Mucosa of rectum (tissue), 2 donors: ENCODE data around the gene TMEM234.

ENCODE experiments used
- H3K27ac ChIP-seq, 2 donors: one replicate each; pipeline ENCODE4 v1.7.0; 2013; ENCODE audit warnings: inconsistent platforms in 2 of 2, low read depth in 2 of 2, low read length in 2 of 2
- H3K27me3 ChIP-seq, 2 donors: one replicate each; pipeline ENCODE4 v1.7.0; 2013; ENCODE audit warnings: low read length in 2 of 2; ENCODE audit not compliant: control insufficient read depth in 2 of 2, insufficient read depth in 2 of 2
- H3K36me3 ChIP-seq, 2 donors: one replicate each; pipeline ENCODE4 v1.7.0; 2013; ENCODE audit warnings: low read length in 2 of 2; ENCODE audit not compliant: control insufficient read depth in 2 of 2, insufficient read depth in 2 of 2
- H3K4me1 ChIP-seq, 2 donors: one replicate each; pipeline ENCODE4 v1.7.0; 2013; ENCODE audit warnings: low read length in 2 of 2, mild to moderate bottlenecking in 1 of 2; ENCODE audit not compliant: control insufficient read depth in 2 of 2, insufficient read depth in 2 of 2
- H3K4me3 ChIP-seq, 2 donors: one replicate each; pipeline ENCODE4 v1.7.0; 2013; ENCODE audit warnings: low read length in 2 of 2
- H3K9ac ChIP-seq, 2 donors: one replicate each; pipeline ENCODE4 v1.7.0; 2013; ENCODE audit warnings: low read length in 2 of 2, low read depth in 1 of 2, mild to moderate bottlenecking in 1 of 2
- H3K9me3 ChIP-seq, 2 donors: one replicate each; pipeline ENCODE4 v1.7.0; 2013; ENCODE audit warnings: low read length in 2 of 2; ENCODE audit not compliant: control insufficient read depth in 2 of 2
- donor health status: healthy.
- donor health status: Normal muscosa, but diverticular disease.

TMEM234 gene

DNA sequence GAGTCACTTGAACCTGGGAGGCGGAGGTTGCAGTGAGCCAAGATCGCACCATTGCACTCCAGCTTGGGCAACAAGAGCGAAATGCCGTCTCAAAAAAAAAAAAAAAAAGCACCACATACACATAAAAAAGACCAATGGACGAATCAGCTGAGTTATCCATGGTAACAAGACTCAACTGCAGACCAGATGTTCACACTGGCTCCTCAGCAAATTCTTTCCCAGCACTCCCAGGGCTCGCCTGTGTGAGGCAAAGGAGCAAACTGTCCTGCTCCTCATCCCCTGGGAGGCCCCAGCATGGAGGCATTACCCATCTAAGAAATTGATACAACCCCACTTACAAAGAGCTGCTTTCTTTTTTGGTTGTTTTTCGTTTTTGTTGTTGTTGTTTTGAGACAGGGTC lies 3.1 kb downstream of the TMEM234 start:
- no peak overlapping the region for H3K4me3 ChIP-seq
- no peak overlapping the region for H3K9ac ChIP-seq
- H3K36me3 ChIP-seq: peaks cover 21 to 26% of the 10 kb centered on the region in 2 donors
- no peaks in the 10 kb centered on the region for H3K27me3 ChIP-seq
- peaks cover 40 to 50% of the 10 kb centered on the region in 2 donors for H3K4me1 ChIP-seq
- H3K9me3 ChIP-seq: no peaks in the 10 kb centered on the region
- H3K27ac ChIP-seq: no peak overlapping the region

DNA sequence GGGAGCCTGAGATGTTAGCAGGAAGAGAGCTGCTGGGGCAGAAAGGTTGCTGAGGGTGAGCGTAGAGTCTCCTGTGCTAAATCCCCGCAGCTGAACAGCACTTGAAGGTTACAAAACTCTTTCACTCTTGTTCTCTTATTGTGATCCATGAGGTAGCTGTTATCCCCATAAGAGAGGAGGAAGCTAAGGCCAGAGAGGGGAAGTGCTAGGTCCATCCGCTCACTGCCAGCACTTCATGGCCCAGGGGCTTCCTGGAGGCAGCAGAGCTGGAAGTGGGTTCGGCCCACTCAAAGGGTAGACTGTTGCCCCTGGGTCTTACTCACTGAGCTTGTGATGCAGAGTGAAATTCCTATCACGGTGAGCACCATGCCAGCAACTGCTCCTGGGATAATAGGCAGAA lies 5.6 kb downstream of the TMEM234 start:
- Histone ChIP-seq H3K27ac (peak overlapping the region; percentile 93 to 95), H3K4me3 (peak overlapping the region in 1 of 2 donors; percentile 2), H3K27me3 (no peaks in the 10 kb centered on the region), H3K9ac (peak overlapping the region in 1 of 2 donors; percentile 72), H3K36me3 (peaks cover 21 to 22% of the 10 kb centered on the region in 2 donors), H3K9me3 (no peaks in the 10 kb centered on the region), H3K4me1 (peaks cover 27 to 42% of the 10 kb centered on the region in 2 donors)

DNA sequence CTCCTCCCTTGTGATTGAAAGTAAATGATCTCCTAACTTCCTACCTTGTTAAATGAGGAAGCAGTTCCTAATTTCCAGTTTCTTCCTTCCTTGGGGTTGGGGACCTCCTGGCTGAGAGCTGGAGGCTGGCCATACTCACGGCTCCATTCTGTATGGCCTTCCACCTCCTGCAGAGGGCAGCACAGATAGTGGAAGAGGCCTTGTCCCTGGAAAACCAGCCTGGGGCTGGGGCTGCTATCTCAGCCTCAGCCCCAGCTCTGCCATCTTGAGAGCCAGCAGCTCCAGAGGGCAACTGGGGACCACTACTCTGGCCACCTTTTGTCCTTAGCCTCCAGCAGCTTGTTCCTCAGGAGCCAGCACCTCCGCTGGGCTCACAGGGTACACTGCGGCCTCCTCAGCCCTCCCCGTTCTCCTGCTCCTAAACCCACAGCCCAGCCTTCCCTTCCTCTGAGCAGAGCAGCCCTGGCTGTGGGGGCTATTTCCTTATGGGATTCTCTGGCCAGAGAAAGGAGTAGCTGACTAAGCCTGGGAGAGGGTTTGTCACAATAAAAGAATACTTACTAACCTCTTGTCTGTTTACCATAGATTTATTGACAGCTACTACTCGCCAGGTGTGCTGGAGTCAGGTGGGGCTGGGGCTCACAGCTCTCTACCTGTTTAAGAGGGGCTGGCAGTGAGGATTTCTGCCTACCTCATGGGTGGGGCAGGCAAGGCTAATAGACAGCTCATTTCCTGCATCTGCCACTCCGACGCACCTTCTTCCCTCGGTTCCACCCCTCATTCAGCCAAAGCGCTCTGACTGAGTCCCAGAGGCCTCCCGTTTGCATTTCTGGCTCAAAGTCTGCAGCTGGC lies 6.3 kb downstream of the TMEM234 start:
- H3K27me3 ChIP-seq: no peaks in the 10 kb centered on the region
- peak overlapping the region; percentile 49 to 72 for H3K9ac ChIP-seq
- peak overlapping the region; percentile 93 to 95 for H3K27ac ChIP-seq
- peaks cover 21 to 22% of the 10 kb centered on the region in 2 donors for H3K36me3 ChIP-seq
- peak overlapping the region; percentile 13 to 14 for H3K4me3 ChIP-seq
- peaks cover 22 to 35% of the 10 kb centered on the region in 2 donors for H3K4me1 ChIP-seq
- H3K9me3 ChIP-seq: no peaks in the 10 kb centered on the region

DNA sequence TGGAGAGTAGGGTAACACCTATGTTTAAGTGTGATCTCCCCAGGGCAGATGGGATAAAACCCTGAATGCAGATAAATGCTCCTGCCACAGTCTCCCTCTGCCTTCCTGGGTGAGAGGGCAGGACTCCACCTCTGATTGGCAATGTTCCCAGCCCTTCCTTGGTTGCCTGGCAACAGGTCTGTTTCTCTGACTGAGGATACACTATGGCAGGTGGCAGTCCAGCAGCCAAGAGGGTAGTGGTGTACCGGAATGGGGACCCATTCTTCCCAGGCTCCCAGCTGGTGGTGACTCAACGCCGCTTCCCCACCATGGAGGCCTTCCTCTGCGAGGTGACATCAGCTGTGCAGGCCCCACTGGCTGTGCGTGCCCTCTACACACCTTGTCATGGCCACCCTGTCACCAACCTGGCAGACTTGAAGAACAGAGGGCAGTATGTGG lies 13.2 kb downstream of the TMEM234 start, which contains the start of gene DCDC2B:
TSS of gene DCDC2B (plus strand) at position 199 of the 438 bp plus-strand sequence. CDS start at position 204, 5 bp downstream.
- Histone ChIP-seq H3K27me3 (no peaks in the 10 kb centered on the region), H3K4me3 (no peak within 1 kb of the TSS), H3K27ac (peak within 1 kb of the TSS; percentile 62 to 85), H3K4me1 (peaks cover 23 to 26% of the 10 kb centered on the region in 2 donors), H3K9ac (peak within 1 kb of the TSS; percentile 24 to 34), H3K36me3 (peaks cover 0 to 3% of the 10 kb centered on the region in 2 donors), H3K9me3 (no peaks in the 10 kb centered on the region)

DNA sequence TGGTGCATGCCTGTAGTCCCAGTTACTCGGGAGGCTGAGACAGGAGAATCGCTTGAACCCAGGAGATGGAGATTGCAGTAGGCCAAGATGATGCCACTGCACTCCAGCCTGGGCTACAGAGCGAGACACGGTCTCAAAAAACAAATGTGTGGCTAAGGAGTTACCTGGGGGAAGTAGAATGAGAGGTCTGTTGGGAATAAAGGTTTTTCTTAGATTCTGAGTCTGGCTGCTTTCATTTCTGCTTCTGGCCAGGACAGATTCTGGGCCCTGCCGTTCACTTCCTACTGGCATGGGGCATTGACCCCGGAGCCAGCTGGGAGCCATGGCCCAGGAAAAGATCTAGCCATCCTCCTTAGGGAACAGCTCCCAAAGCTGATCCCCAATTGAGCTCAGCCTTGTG lies 13.7 kb downstream of the TMEM234 start:
- Histone ChIP-seq H3K9ac (peak overlapping the region; percentile 24 to 34), H3K4me3 (no peak overlapping the region), H3K9me3 (no peaks in the 10 kb centered on the region), H3K36me3 (peaks cover 0 to 3% of the 10 kb centered on the region in 2 donors), H3K27me3 (no peaks in the 10 kb centered on the region), H3K27ac (peak overlapping the region; percentile 62 to 85), H3K4me1 (peaks cover 23 to 26% of the 10 kb centered on the region in 2 donors)

DNA sequence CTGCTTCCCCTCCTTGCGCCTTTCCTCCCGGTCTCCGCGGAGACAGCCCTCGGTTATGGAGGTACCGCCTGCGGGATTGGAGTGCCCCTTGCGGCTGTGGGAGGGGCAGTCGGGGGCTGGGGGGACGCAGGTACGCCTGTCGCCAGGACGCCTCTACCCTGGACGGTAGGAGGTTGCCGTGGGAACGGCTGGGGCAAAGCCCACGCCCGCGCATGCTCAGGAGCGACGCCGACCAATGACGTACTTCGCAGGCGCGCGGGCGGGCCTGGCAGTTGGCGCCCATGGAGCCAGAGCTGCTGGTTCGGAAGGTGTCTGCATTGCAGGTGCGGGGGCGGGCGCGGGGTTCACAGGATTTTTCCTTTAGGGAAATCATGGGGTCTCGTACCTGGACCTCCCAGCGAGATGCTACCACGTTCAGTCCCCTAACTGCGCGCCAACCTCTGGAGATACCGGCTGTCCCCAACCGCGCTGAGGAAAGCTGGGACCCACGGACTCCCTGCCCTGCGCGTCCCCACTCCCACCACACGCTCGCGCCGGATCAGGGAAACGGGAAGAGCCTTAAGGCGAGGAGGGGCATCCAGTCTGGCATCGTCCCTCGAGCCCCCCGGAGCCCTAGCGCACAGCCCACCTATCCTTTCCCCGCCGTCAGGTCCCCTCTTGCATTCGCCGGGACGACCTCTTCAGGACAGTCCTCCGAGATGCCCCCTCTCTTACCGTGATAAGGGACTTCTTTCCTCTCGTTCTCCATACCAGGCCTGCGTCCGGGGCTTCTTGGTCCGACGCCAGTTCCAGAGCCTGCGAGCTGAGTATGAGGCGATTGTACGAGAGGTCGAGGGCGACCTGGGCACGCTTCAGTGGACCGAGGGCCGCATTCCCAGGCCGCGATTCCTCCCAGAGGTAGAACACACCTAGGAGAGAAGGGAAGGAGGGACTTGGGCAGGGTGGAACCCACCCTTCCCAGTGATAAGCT lies 16.5 kb downstream of the TMEM234 start, which contains the start of gene IQCC:
TSS of gene IQCC (plus strand) at position 271 of the 970 bp plus-strand sequence. CDS start at position 282, 11 bp downstream.
- peaks cover 31 to 34% of the 10 kb centered on the region in 2 donors for H3K4me1 ChIP-seq
- peak within 1 kb of the TSS; percentile 78 to 84 for H3K4me3 ChIP-seq
- H3K36me3 ChIP-seq: no peaks in the 10 kb centered on the region
- H3K9ac ChIP-seq: peak within 1 kb of the TSS; percentile 86 to 94
- H3K27ac ChIP-seq: peak within 1 kb of the TSS in 1 of 2 donors; percentile 9
- H3K9me3 ChIP-seq: no peaks in the 10 kb centered on the region
- no peaks in the 10 kb centered on the region for H3K27me3 ChIP-seq

DNA sequence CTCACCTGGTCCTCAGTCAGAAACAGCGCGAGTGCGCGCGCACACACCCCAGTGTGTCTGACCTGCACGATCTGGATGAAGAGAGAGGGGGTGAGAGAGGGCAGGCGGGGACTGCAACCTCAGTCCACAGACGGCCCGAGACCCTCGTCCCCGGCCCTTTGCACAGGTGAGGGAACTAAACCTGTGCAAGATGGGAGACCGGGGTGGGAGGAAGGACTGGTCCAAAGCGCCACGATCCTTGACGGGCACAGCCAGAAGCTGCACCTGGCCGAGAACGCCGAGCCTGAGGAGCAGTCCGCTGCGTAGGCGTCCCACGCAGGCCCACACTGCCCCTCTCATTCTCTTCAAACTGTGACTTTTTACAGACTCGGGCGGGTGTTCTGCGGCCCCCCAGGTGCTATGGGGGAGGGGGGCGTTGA lies 17.2 kb downstream of the TMEM234 start:
- peak overlapping the region; percentile 78 to 84 for H3K4me3 ChIP-seq
- H3K27me3 ChIP-seq: no peaks in the 10 kb centered on the region
- H3K9me3 ChIP-seq: no peaks in the 10 kb centered on the region
- H3K36me3 ChIP-seq: no peaks in the 10 kb centered on the region
- H3K4me1 ChIP-seq: peaks cover 33 to 37% of the 10 kb centered on the region in 2 donors
- H3K27ac ChIP-seq: peak overlapping the region in 1 of 2 donors; percentile 9
- H3K9ac ChIP-seq: peak overlapping the region; percentile 41 to 86

DNA sequence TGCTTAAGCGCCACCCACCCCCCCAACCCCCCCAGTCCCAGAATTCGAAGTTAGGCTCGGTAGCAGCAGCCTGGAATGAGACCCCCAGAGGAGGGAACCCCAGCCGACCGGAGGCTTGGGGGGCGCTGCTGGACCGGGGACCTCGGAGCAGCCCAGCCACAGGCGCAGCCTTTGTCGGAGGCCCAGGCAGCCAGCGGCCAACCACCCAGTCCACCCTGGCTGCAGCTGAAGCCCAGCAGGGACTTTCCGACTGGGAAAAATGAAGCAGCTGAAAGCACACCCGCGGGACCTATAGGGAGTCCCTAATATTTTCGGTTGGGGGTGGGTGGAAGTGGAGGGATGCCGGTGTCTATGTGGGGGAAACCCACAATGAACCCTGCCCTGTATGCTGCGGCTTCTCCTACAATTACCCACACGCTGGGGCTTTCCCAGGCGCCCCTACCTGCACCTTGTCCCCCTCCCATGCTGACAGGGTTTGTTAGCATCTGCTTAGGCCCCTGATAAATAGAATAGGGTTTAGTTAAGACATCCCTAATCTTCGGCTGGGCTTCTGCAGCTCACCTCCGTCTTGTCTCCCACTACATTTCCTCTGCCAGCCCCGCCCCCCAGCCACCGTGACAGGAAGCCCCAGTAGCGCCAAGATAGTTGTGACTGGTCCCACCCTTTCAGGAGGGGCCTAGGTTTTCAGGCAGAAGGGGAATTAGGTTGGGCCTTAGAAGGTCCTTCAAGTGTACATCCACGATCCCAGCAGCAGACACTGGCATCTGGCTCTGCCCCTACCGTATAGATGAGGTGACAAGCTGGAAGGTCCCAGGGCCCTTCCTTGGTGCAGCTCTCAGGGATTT lies 20.9 kb downstream of the TMEM234 start:
- H3K9me3 ChIP-seq: no peaks in the 10 kb centered on the region
- peaks cover 0 to 16% of the 10 kb centered on the region in 2 donors for H3K36me3 ChIP-seq
- H3K4me3 ChIP-seq: peak overlapping the region; percentile 73 to 83
- H3K27ac ChIP-seq: peak overlapping the region; percentile 70 to 79
- H3K9ac ChIP-seq: peak overlapping the region; percentile 41 to 44
- peaks cover 21 to 24% of the 10 kb centered on the region in 2 donors for H3K4me1 ChIP-seq
- H3K27me3 ChIP-seq: no peaks in the 10 kb centered on the region
